HFFc6 (cell line): ENCODE measurements around the gene SOWAHA. TPM values are rescaled to one million over a fixed set of nuclear protein-coding genes. Genes with fewer than 3 reads are reported as not detected.

Source experiments
- DNase-seq: peaks from one replicate; pipeline ENCODE4 v3.0.0-alpha.2; 2018
- H3K27ac Mint-ChIP-seq: 2 replicates; pipeline ENCODE4 v1.8.0; 2020; ENCODE audit warnings: mild to moderate bottlenecking, mixed read lengths
- H3K27me3 Mint-ChIP-seq: 2 replicates; pipeline ENCODE4 v1.8.0; 2021; ENCODE audit warnings: mild to moderate bottlenecking, moderate library complexity, mixed read lengths; ENCODE audit not compliant: insufficient read depth
- H3K36me3 Mint-ChIP-seq: 2 replicates; pipeline ENCODE4 v1.8.0; 2021; ENCODE audit warnings: low read depth, mixed read lengths
- H3K4me1 Mint-ChIP-seq: 2 replicates; pipeline ENCODE4 v1.8.0; 2020; ENCODE audit warnings: low read depth, mixed read lengths
- H3K4me3 Mint-ChIP-seq: 2 replicates; pipeline ENCODE4 v1.8.0; 2020; ENCODE audit warnings: mild to moderate bottlenecking, moderate library complexity, mixed read lengths
- H3K9me3 Mint-ChIP-seq: 2 replicates; pipeline ENCODE4 v1.8.0; 2020; ENCODE audit warnings: mild to moderate bottlenecking, mixed read lengths
- CTCF ChIP-seq: fragments of 200-600 bp; sonication (generic); IDR thresholded peaks from 2 replicates; pipeline ENCODE4 v1.5.0; 2021; ENCODE audit warnings: antibody characterized with exemption, mild to moderate bottlenecking
- total RNA-seq, 6 experiments: library from RNA; stranded (reverse); fragmentation: NEBNext Ultra II Directional; extraction: Animal tissue kit (Norgen Biotek cat#: 25700); gene quantifications; 2 replicates in 1 of 6; 3 replicates in 5 of 6; pipeline ENCODE4 v1.2.3, GENCODE V29; 2021

The SOWAHA gene
- total RNA-seq, 6 experiments from 2014 or later = not detected

- Mint-ChIP-seq H3K4me1 (peaks cover 39% of the 10 kb centered on the region), H3K27ac (no peak overlapping the region), H3K4me3 (no peak overlapping the region), H3K9me3 (no peaks in the 10 kb centered on the region), H3K36me3 (no peaks in the 10 kb centered on the region), H3K27me3 (peaks cover 3% of the 10 kb centered on the region; the same call in 1 of the 2 replicates)
- no peak for DNase-seq
- no peak for TF ChIP-seq CTCF
Measured at GRCh38 chr5:132785365-132785764, 27.7 kb upstream of the SOWAHA start.

GRCh38 chr5:132785864-132786263 lies 27.2 kb upstream of the SOWAHA start:
- Mint-ChIP-seq H3K4me3 (no peak overlapping the region), H3K36me3 (no peaks in the 10 kb centered on the region), H3K27ac (no peak overlapping the region), H3K4me1 (peaks cover 37% of the 10 kb centered on the region), H3K9me3 (no peaks in the 10 kb centered on the region), H3K27me3 (peaks cover 3% of the 10 kb centered on the region; the same call in 1 of the 2 replicates)
- DNase-seq = no peak
- TF ChIP-seq CTCF = no peak

- Mint-ChIP-seq H3K4me3 (no peak overlapping the region), H3K9me3 (no peaks in the 10 kb centered on the region), H3K4me1 (peaks cover 25% of the 10 kb centered on the region), H3K36me3 (no peaks in the 10 kb centered on the region), H3K27ac (no peak overlapping the region; the same call in 1 of the 2 replicates), H3K27me3 (peaks cover 5% of the 10 kb centered on the region)
- peak; percentile 38 for DNase-seq
- TF ChIP-seq CTCF = no peak
Measured at GRCh38 chr5:132787076-132787475, 26.0 kb upstream of the SOWAHA start.

GRCh38 chr5:132788508-132788907 lies 24.6 kb upstream of the SOWAHA start:
- Mint-ChIP-seq H3K36me3 (no peaks in the 10 kb centered on the region), H3K27ac (no peak overlapping the region), H3K4me3 (no peak overlapping the region), H3K27me3 (peaks cover 15% of the 10 kb centered on the region), H3K9me3 (no peaks in the 10 kb centered on the region), H3K4me1 (peaks cover 11% of the 10 kb centered on the region)
- TF ChIP-seq CTCF = no peak
- DNase-seq = no peak

GRCh38 chr5:132788990-132789886 lies 23.9 kb upstream of the SOWAHA start:
- H3K9me3 Mint-ChIP-seq = no peaks in the 10 kb centered on the region
- H3K27ac Mint-ChIP-seq = no peak overlapping the region
- no peak for TF ChIP-seq CTCF
- peaks cover 18% of the 10 kb centered on the region for H3K27me3 Mint-ChIP-seq
- DNase-seq = no peak
- no peak overlapping the region for H3K4me3 Mint-ChIP-seq
- H3K4me1 Mint-ChIP-seq = peaks cover 11% of the 10 kb centered on the region
- H3K36me3 Mint-ChIP-seq = no peaks in the 10 kb centered on the region
